GM19468 (cell line): ENCODE measurements around the gene SOX4.

ENCODE experiments used
- ATAC-seq: cut with Tn5 transposase; IDR thresholded peaks from one replicate; pipeline ENCODE4 v1.9.1; 2021; ENCODE audit warnings: mild to moderate bottlenecking, moderate library complexity, moderate number of reproducible peaks; ENCODE audit not compliant: unreplicated experiment; ENCODE audit errors: extremely low read depth

Gene SOX4

GRCh38 chr6:21611485-21611884 lies 17.9 kb downstream of the SOX4 start:
- no peak for ATAC-seq

- no peak for ATAC-seq
Measured at GRCh38 chr6:21612067-21612745, 18.7 kb downstream of the SOX4 start.

- no peak for ATAC-seq
Measured at GRCh38 chr6:21613809-21614208, 20.3 kb downstream of the SOX4 start.

- ATAC-seq = no peak
Measured at GRCh38 chr6:21614226-21614625, 20.7 kb downstream of the SOX4 start.

GRCh38 chr6:21615504-21615903 lies 22.0 kb downstream of the SOX4 start:
- ATAC-seq = no peak

- ATAC-seq = no peak
Measured at GRCh38 chr6:21616005-21616404, 22.5 kb downstream of the SOX4 start.

- no peak for ATAC-seq
Measured at GRCh38 chr6:21625642-21626041, 32.1 kb downstream of the SOX4 start.

- no peak for ATAC-seq
Measured at GRCh38 chr6:21626756-21627155, 33.2 kb downstream of the SOX4 start.

- no peak for ATAC-seq
Measured at GRCh38 chr6:21628160-21628559, 34.6 kb downstream of the SOX4 start.

- no peak for ATAC-seq
Measured at GRCh38 chr6:21633511-21634109, 40.1 kb downstream of the SOX4 start.

GRCh38 chr6:21634582-21634981 lies 41.0 kb downstream of the SOX4 start:
- ATAC-seq = no peak

GRCh38 chr6:21636876-21637275 lies 43.3 kb downstream of the SOX4 start:
- ATAC-seq = no peak

- ATAC-seq = no peak
Measured at GRCh38 chr6:21639316-21639715, 45.8 kb downstream of the SOX4 start.
